Lower leg skin (tissue), 3 donors: ENCODE results near the gene ERN2.

Experiments
- CTCF ChIP-seq, 3 donors: fragments of 450-650 bp; IDR thresholded peaks; one replicate each; pipeline ENCODE4 v1.5.1; 2016; ENCODE audit warnings: antibody characterized with exemption in 3 of 3, mild to moderate bottlenecking in 3 of 3, moderate library complexity in 2 of 3
- POLR2A ChIP-seq, 2 donors: fragments of 450-650 bp; IDR thresholded peaks; one replicate each; pipeline ENCODE4 v1.6.1; 2016 to 2017; ENCODE audit warnings: antibody characterized with exemption in 2 of 2, mild to moderate bottlenecking in 1 of 2, moderate library complexity in 1 of 2

- TF ChIP-seq POLR2A (IDR thresholded peaks at IDR 0.05) = no peak
- no peak for TF ChIP-seq CTCF (IDR thresholded peaks at IDR 0.05)
Measured at GRCh38 chr16:23701045-23701444, 12.0 kb downstream of the ERN2 start.
